GM19351 (cell line): ENCODE results near the gene AUTS2.

Source experiments
- ATAC-seq: cut with Tn5 transposase; IDR thresholded peaks from one replicate; pipeline ENCODE4 v1.9.1; 2021; ENCODE audit warnings: mild to moderate bottlenecking, moderate library complexity; ENCODE audit not compliant: unreplicated experiment

Gene AUTS2

DNA sequence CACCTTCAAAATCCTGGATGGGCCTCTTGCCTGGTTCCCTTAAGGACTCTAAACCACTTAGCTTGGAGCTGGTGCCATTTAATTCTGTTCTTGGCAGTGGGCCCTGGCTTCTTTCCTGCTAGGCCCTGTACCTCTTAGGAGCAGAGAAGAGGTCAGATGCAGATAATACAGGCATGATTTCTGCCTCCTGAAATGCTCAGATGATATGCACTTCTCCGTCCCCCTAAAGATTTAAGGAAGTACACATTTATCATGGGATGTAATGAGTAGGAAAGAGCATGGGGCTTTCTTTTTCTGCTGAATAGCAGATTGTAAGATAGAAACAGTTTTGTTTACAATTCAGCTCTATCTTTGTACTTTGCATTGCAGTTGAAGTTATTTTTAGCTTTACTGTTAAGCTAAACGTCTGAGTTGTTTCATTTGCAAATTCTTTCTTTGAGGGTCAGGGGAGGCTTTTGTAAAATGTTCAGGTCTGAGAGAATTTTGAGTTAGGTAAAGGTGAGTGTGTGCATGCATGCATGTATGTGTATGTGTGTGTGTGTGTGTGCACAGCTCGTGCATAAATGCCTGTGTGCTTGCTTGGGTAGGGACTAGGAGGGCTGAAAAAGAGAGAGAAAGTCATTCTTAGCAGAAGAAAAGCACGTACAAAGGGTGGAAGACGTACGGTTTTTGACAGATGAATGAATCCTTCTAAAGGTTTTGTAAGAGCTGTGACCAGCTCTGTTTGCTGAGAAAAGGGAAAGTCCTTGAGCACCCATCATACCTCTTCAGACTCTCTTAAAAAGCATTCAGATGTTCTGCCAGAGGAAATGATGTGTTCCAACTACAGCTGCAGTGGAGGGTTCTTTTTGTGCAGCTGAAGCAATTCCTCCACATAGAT lies 364.2 kb downstream of the AUTS2 start:
- ATAC-seq, result peak; percentile 63

DNA sequence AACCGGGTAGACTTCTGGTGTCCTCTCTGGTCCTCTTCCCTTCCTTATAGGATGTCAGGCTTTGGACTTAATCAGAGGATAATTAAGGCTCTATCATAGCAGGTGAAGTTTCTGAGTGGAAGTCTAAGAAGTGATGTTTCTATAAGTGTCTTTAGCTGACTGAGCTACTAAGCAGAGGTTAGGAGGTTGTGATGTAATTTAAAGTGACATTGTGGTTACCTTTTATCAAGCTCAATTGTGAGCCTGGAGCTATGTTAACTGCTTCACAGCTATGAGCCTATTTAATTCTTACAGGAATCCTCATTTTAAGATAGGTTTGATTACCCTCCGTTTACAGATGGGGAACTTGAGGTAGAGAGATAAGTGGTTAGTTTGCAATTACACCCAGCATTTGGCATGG lies 365.1 kb downstream of the AUTS2 start:
- no peak for ATAC-seq

DNA sequence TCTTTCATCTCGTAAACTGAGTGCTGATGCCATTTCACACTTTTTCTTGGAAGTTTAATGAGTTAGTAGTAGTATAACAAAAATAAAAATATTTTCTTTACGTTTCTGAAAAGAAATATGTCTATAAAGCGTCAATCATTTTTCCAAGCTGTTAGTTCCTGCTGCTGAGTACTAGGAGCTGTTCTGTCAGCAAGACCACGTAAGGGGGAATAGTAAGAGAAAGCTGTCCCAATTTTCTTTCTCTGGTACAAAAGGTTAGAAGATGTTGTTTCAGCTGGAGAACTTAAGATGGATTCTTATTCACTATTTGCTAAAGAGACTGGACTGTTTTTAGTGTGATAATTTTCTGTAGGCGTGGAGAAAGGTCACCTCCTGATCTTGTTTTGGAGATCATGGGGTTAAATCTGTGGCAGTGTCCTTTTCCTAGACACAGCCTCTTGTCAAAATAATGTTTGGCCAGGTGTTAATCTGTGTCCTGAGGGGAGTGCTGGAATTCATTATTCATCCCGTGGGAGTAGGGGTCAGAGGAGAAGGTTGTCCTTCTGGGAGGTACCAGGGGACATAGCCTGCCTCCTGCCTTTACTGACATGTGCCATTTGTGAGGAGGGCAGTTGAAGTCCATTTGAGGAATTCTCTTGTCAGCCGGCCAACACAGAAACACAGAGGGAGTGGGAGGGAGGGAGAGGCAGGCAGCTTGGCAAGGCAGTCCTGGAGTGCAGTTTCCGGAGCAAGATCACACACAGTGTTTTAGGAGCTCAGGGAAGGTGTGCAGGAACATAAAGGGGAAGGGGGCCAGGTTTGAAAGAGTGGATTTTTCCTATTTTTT lies 368.7 kb downstream of the AUTS2 start:
- no peak for ATAC-seq

DNA sequence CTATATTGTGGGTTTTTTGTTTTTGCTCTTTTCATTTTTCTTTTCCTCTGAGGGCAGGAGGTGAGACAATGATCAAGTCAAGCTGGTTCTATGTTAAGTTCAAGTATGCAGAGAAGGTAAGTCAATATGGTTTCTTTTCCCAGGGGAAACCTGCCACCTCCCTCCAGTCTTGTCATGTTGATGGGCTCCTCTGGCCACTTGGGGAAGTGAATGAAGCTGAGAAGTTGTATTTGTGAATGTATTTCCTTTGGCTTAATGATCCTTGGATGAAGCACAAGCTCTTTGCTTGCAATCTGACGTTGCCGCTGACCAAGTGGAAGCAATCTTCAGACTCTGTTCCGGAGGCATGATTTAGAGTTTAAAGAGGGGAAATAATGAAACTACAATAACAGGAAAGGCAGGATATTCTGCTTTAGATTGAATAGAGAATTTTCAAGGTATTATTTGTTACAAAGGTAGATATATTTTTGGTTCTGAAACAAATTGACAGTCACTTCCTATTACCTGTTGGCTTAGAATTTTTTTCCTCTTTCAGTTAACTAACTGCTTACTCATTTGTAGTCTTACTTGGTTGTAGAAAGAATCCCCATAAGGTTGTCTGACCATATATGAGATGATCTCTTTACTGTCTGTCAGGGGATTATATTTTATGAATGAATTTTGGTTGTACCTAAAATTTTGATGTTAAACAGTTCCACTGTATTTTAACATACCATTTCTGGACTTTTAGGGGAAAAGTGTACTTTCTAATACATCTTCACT lies 369.6 kb downstream of the AUTS2 start:
- no peak for ATAC-seq

DNA sequence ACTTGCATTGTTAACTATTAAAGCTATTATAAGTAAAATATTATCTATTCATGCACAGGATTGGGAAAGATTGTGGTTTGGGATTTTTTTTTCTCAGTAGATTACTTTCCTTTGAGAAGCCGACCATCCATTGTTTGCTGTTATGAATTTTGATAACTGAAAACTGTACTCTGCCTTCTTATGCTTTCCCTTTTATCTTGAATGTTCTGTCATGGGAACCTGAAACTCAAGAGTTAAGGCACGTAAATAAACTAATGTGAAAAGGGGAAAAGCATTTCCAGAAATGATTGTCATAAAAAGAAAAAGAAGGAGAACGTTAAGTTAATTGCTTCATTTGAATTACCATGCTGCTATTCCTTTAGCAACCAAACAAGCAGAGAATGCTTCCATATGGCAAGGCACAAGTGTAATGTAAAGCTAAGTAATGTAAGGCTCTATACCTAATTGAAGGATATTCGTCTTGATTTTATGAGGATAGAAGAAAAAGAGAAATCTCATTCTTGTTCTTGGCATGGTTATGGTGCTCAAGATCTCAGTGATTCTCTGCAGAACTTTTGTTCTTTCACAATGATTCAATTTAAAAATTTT lies 370.8 kb downstream of the AUTS2 start:
- no peak for ATAC-seq

DNA sequence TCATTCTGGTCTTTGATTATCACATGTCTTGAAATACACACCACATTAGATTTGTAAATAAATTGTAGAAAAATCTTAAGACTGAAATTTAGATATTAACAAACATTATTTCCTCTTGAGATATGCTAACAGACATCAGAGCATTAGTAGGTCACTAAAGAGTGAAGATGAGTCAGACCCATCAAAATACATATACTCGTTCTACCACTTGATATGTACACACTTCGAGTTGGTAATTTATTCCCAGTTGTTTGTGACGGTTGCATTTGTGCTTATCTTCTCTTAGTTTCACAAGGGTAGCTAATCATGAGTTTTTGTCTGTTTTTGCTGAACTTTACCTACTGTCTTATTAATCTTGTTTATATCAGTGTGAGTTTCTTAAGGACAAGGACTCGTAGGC lies 383.4 kb downstream of the AUTS2 start:
- ATAC-seq, result no peak

DNA sequence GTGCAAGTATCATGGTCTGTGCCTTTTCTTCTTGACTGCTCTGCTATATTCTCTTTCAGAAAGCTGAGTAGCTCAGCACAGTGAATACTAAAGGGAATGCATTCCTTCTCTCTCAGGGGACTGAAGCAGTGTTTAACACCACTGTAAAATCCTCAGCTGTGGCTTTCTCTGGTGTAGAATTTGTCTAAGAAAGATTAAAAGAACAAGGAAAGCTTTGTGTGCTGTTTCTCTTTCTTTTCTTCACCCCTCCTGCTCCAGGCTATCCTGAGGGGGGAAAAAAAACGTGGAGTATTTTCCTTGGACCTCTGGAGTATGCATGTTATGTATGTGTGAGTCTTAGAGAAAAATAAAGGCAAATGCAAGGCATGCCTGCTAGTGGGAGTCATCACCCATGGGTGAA lies 383.9 kb downstream of the AUTS2 start:
- ATAC-seq, result no peak

DNA sequence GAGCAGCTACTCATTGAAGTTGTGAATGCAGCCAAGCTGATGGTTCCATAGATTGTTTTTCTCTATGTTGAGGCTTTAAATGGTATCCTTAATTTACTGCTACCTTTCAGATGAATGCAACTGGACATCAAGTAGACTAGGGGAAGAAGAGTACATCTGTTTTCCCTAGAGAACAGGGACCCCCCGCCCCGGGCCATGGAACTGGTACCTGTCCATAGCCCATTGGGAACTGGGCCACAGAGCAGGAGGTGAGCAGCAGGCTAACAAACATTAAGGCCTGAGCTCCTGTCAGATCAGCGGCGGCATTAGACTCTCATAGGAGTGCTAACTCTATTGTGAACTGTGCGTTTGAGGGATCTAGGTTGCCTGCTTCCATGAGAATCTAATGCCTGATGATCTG lies 391.3 kb downstream of the AUTS2 start:
- no peak for ATAC-seq

DNA sequence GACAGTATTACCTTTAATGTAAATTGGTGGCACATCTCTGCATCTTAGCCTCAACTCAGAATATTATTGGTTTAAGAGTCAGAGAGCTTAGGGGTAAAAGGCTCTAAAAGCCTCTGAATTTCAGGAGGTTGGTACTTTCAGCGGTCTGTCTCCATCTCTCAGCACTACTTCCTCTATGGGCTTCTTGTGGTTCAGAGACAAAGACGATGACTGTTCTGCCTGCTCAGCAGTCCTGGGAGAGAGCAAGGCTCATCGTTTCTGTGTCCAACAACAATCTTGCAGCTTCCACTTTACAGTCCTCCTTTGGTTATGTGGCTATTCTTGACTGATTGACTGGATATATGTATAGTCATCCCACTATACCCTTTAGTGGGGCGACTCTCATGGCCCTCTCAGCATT lies 394.7 kb downstream of the AUTS2 start:
- peak; percentile 53 for ATAC-seq

DNA sequence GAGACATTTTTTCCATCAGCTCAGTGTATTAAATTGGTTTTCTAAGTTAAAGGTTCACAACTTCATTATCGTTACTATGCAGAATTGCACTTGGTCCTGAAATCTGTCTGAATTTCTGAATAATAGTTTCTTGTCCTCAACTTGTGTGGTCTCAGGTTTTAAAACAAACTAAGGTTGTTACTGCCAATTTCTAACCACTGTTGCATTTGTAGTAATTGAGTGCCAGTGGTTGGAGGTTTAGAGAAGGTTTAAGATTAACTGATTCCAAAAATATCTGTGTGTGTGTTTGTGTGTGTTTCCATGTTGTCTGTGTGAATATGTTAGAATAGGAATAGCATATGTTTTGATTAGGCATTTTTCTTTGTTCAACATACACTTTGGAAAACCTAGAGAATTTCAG lies 395.9 kb downstream of the AUTS2 start:
- no peak for ATAC-seq

DNA sequence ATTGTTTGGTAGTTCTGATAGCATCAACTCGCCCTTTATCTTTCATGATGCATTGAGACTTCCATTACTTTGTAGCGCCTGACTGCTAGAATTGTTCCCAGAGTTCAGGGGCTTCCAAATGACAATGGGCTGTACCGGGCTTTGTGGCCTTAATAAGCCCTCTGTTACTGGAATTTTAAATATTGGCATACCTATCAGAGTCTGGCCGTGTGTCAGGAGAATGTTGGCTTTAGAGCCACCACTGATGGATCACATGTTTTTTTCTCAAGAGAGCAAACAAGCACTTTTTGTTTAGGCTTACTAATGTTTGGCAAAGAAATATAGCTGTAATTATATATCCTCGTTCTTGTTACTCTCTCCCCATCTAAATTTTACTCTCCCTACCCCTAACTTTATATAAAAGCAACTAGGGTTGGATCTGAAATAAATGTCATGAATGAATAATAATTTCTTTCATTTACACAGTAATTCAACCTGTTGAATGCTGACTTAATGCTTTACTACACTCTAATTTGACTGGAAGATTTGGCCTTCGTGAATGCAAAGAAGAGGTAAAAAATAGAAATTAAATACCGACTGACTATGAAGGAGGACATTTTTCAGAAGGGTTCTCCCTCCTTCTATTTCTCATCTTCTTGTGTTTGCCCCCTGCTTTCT lies 396.7 kb downstream of the AUTS2 start:
- no peak for ATAC-seq

DNA sequence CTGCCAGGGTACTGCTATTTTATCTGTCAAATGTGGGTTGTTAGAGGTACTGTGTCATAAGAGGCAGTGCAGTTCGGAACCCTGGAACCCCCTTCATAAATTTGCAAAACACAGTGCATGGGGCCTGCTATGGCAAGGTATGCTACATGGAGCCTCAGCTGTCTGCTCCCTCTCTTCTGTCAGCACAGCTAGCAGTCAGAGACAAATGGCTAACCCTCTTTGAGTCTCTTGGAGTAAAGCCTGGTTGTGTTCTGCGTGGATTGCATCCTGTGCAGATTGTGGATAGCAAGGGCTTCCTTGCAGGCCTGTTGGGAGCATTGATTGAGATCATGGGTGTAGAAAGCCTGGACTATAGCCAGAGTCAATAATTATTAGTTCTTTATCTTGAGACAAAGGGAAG lies 397.8 kb downstream of the AUTS2 start:
- ATAC-seq, result no peak

DNA sequence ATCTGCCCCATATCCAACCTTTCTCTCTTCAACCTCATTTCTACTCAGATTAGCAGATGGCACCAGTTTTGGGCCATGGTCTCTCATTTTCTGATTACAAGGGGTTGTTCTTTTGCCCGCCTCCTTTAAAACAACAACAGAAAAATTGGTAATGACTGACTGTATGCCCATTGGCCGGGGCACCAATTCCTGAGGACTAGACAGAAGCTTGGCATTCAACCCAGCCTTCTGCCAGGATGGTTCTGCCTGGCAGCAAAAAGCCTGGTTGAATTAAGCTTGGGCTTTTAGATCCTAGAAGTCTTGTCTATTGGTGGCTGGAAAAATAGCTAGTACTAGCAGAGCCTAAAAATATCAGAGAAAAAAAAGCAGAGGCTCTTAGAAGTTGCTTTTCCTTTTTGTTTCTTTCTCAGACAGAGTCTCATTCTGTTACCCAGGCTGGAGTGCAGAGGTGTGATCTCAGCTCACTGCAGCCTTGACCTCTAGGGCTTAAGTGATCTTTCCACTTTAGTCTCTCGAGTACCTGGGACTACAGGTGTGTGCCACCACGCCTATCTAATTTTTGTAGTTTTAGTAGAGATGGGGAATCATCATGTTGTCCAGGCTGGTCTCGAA lies 402.6 kb downstream of the AUTS2 start:
- no peak for ATAC-seq

DNA sequence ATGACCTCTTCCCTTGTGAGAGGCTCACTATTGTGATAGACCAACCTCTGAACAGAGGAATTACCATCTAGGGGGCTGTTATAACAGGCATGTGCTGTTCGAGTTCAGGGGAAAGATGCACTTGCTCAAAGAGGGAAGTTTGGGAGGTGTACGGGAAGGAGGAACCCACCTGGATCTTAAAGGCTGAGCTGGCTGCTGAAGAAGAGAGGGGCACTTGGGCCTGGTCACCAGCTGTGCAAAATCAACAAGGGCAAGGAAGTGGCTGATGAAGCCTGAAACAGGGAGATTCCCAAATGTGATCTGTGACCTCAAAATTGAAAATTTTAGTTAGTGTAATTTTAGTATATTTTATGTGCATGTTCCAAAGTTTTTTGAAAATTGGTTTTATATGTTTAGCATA lies 407.2 kb downstream of the AUTS2 start:
- no peak for ATAC-seq

DNA sequence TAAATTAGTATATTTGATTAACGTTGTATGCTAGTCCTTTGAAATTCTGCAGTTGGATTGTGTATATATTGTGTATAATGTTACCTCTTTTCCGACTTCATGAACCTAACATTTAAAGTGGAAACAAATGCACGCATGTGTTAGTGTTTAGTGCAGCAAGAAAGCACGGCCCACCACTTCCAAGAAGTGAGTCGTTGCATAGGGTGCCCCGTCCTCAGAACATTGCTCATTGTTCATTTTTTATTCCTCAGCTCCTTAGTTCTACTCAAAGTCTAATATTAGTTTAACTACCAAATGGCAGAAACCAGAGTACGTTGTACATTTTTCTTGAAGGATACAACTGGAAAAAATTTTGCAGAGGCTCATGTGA lies 407.6 kb downstream of the AUTS2 start:
- no peak for ATAC-seq

DNA sequence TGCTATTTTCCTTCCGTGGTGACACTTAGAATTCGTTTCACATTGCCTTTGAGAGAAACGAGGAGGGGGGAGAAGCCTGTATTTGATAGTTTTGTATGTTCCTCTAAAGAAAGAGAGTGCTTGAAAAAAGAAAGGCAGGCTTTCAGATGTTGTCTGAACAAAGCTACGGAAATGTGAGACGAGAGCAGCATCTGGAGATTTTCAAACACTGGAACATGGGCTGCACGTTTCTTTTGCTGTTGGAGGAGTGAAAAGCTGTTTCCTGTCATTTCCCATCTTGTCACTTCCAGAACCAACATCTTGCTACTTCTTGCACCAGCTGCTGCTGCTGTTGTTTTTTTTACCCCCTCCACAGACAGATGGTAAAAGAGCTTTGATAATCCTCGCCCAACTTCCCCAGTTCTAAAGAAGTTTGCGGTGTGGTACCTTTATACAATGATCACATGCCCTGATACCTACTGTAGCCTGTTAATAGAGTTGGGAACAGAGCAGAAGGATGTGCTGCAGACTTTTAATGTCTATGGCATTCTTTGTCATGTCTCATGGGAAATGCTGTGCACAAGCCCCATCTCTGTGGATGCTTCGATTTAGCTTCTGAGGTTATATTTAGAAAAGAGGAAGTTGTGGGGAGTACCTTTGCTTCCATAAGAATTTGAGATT lies 408.1 kb downstream of the AUTS2 start:
- no peak for ATAC-seq

DNA sequence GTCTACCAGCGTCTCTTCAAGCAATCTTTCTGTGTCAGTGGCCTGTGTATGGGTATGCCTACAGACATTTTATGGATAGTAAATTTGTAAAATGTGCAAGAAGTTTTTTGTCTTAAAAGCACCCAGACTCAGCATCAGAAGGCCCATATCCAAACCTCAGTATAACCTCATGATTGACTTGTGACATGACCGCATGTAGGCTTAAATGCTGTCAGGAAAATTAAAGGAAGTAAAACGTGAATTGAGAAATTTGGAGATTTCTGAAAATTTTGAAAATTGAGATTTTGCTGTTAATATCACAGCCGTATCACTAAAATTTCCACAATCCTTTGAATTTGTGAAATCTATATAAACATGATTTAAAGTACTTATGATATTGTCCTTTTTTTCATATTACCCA lies 410.2 kb downstream of the AUTS2 start:
- ATAC-seq, result no peak

DNA sequence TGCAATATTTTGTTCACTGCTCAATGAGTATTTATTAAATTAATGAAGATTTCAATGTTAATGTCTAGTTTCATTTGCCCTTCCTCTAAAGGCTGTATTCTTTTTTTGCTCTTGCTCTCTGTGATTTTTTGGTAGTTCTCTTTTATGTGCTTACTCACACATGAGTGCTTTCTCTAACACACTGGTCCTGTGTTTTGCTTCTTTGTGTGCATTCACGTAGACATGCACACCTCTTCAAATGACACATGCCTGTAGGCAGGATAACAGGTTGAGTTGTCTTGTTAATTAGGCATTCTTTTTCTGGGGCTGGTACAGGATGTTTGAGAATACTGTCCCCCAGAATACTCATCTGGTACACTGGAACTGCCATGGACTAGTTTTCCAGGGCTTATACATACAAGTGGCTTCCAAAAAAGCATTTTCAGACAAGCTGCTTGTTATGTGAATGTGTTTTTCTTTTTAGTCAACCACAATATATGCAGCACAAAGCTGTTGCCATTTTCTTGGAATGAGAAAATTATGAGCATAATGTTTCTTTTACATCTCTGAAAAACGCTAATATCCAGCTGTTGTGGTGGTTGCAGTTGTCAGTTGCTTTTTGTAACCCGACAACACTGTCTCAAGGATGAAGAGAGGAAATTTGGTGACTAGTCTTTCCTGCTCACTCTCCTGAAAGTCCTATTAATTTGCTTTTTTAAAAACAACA lies 416.4 kb downstream of the AUTS2 start:
- ATAC-seq, result no peak

DNA sequence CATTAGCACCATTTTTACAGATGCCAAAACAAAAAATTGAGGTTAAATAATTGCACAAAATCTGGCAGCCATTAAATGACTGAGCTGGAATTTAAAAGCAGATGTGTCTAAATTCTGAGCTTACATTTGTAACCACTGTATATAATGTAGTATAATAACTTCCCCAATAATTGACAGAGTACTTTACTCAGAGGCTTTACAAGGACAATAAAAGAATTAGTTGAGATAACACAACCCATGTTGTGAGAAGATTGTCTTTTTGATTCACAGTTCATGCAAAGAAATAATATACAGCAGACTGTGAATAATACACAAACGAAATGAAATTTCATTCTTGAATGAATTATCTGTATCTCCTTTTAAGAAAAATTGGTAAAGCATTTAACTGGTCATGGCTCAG lies 417.1 kb downstream of the AUTS2 start:
- no peak for ATAC-seq
